Measurements from ENCODE around the gene MAP6.

Gene MAP6

DNA sequence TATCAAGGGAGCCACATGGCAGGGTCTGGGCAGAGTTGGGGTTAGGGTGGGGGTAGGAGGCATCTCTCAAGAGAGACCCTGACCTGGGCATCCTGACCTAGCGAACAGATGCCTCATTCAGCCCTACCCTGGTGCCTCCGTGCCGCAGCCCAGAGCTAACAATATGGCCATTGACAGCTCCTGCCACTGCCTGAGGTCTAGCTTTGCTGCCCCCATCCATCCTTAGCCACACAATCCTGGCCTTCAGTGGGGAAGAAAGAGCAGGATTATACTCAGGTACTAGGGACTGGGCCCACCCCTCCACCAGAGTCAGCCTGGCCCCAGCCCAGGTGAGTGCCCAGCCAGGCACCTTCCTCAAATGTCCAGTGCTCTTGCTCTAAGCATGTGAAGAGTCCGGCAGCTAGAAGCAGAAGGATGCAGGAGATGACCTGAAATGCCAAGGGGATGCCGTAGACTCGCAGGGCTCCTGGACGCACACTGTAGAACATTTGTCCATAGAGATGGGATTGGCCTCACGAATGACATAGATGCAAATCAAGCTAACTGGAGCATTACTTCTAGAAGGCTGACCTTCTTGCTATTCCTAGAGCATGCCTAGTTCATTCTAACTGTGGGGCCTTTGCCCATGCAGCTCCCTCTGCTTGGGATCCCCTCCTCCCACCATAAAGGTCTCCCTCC lies 120.1 kb downstream of the MAP6 start:
- ChIA-PET CTCF (interaction anchor here (0.9 to 1.3 kb wide), 6 partner anchors 10 to 135 kb away, joined by 3 to 4 read pairs (median 3); no protein-coding TSS in a partner anchor), POLR2A (interaction anchor here (0.6 kb wide), 1 partner anchor 98 kb away, joined by 3 read pairs; no protein-coding TSS in a partner anchor)
- no peak for TF ChIP-seq CTCF (IDR thresholded peaks at IDR 0.05; ENCODE audit: control extremely low read depth, extremely low read depth, low read depth, missing control alignments)
- DNase-seq (ENCODE audit: extremely low spot score) = no peak

DNA sequence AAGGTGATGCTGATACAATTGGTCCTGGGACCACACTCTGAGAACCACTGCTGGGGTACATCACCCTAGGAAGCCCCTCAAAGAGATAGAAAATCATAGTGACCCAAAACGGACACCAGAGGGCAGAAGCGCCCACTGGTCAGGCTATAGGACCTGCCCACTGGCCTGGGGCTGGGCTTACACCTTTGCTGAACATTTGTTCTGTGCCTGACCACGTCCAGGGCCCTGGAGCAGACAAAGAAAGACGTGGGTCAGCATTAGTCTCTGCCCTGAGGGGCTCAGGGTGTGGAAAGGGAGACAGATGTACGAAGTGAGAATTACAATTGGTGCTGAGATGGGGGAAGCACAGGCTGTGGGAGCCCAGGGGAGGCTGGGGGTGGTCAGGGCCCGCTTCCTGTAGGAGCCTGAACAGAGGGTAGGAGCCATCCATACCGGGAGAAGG lies 121.2 kb downstream of the MAP6 start:
- POLR2A ChIA-PET = no interaction called here
- DNase-seq (ENCODE audit: extremely low spot score) = peak; percentile 81
- CTCF ChIA-PET = interaction anchor here (1.0 to 1.7 kb wide), 2 partner anchors 11 kb away, joined by 3 to 5 read pairs; no protein-coding TSS in a partner anchor
- peak; percentile 42 for TF ChIP-seq CTCF (IDR thresholded peaks at IDR 0.05; ENCODE audit: control extremely low read depth, extremely low read depth, low read depth, missing control alignments)

GRCh38 chr11:75547177-75547576 lies 121.7 kb downstream of the MAP6 start:
- POLR2A ChIA-PET = no interaction called here
- CTCF ChIA-PET = interaction anchor here (0.6 to 1.8 kb wide), 3 partner anchors 10 to 26 kb away, joined by 3 to 5 read pairs (median 4); no protein-coding TSS in a partner anchor
- no peak for DNase-seq (ENCODE audit: extremely low spot score)
- TF ChIP-seq CTCF (IDR thresholded peaks at IDR 0.05; ENCODE audit: control extremely low read depth, extremely low read depth, low read depth, missing control alignments) = no peak

DNA sequence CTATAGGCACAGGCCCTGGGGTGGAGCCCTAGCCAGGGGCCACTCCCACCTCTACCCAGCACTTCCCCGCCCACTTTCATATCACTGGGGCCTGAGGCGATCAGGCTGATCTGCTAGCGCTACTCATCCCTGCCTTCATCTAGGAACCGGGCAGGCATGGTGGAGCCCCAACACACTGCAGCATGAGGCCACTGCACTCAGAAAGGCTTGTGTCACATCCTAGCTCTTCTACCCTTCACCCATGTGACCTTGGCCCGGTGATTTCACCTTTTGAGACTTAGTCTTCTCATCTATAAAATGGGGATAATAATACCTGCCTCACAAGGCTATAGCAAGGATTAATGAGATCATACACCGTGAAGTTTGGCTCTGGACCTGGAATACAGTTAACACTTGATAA lies 125.0 kb downstream of the MAP6 start:
- DNase-seq (ENCODE audit: extremely low spot score) = no peak
- CTCF ChIA-PET = interaction anchor here (1.0 to 2.0 kb wide), 6 partner anchors 9 to 156 kb away, joined by 3 to 10 read pairs (median 4); no protein-coding TSS in a partner anchor
- POLR2A ChIA-PET = no interaction called here
- TF ChIP-seq CTCF (IDR thresholded peaks at IDR 0.05; ENCODE audit: control extremely low read depth, extremely low read depth, low read depth, missing control alignments) = no peak

DNA sequence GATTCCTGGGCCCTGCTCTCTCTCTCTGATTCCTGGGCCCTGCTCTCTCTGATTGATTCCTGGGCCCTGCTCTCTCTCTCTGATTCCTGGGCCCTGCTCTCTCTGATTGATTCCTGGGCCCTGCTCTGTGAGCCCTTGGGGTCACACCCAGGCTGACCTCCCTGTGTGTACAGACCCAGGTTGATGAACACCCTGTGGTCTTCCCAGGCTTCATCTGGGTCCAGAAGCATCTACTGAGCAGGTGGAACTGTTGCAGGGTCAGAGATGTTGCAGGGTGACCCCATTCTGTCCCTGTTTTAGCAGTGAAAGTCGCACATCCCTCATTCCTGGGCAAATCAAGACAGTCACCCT lies 126.8 kb downstream of the MAP6 start:
- TF ChIP-seq CTCF (IDR thresholded peaks at IDR 0.05; ENCODE audit: control extremely low read depth, extremely low read depth, low read depth, missing control alignments) = no peak
- POLR2A ChIA-PET = no interaction called here
- DNase-seq (ENCODE audit: extremely low spot score) = no peak
- CTCF ChIA-PET = interaction anchor here (1.1 kb wide), 2 partner anchors 9 to 135 kb away, joined by 3 read pairs; no protein-coding TSS in a partner anchor

GRCh38 chr11:75541193-75542087 lies 127.4 kb downstream of the MAP6 start:
- DNase-seq (ENCODE audit: extremely low spot score) = no peak
- ChIA-PET CTCF (interaction anchor here (0.7 to 1.3 kb wide), 3 partner anchors 9 to 97 kb away, joined by 3 read pairs; no protein-coding TSS in a partner anchor), POLR2A (no interaction called here)
- TF ChIP-seq CTCF (IDR thresholded peaks at IDR 0.05; ENCODE audit: control extremely low read depth, extremely low read depth, low read depth, missing control alignments) = no peak

Measured in GM10248 (cell line).